GM23248 (cell line): ENCODE data around the gene FAM236D. TPM values are rescaled to one million over a fixed set of nuclear protein-coding genes. Genes with fewer than 3 reads are reported as not detected.
"Not testable (repeated sequence)": the region's sequence is repeated elsewhere in the genome, so short reads cannot be mapped to it uniquely, and the experiment has no call there.

ENCODE experiments used
- DNase-seq: peaks from one replicate; pipeline ENCODE4 v3.0.0-alpha.2; 2015
- H2AFZ ChIP-seq: fragments of 200-600 bp; sonication (generic); 2 replicates; pipeline ENCODE4 v1.6.1; 2016; ENCODE audit warnings: antibody characterized with exemption
- H3F3A ChIP-seq: fragments of 200-600 bp; sonication (generic); 2 replicates; pipeline ENCODE4 v1.6.1; 2016; ENCODE audit warnings: mild to moderate bottlenecking, antibody characterized with exemption, mixed run types; ENCODE audit not compliant: insufficient read depth
- H3K27ac ChIP-seq: fragments of 200-600 bp; sonication (generic); 2 replicates; pipeline ENCODE4 v1.5.1; 2016; ENCODE audit warnings: mild to moderate bottlenecking
- H3K27me3 ChIP-seq: fragments of 200-600 bp; sonication (generic); replicated peaks from 2 replicates; pipeline ENCODE4 v1.6.1; 2016; ENCODE audit warnings: mild to moderate bottlenecking; ENCODE audit not compliant: insufficient read depth
- H3K36me3 ChIP-seq: fragments of 200-600 bp; sonication (generic); 2 replicates; pipeline ENCODE4 v1.6.1; 2016; ENCODE audit warnings: low read depth, mild to moderate bottlenecking
- H3K4me1 ChIP-seq: fragments of 200-600 bp; sonication (generic); 2 replicates; pipeline ENCODE4 v1.6.1; 2016; ENCODE audit warnings: mild to moderate bottlenecking; ENCODE audit not compliant: insufficient read depth
- H3K4me2 ChIP-seq: fragments of 200-600 bp; sonication (generic); one replicate; pipeline ENCODE4 v1.6.1; 2016; ENCODE audit warnings: mild to moderate bottlenecking; ENCODE audit not compliant: unreplicated experiment
- H3K4me3 ChIP-seq: fragments of 200-600 bp; sonication (generic); 2 replicates; pipeline ENCODE4 v1.5.1; 2016; ENCODE audit warnings: mild to moderate bottlenecking
- H3K79me2 ChIP-seq: fragments of 200-600 bp; sonication (generic); 2 replicates; pipeline ENCODE4 v1.6.1; 2016; ENCODE audit warnings: mild to moderate bottlenecking; ENCODE audit not compliant: insufficient read depth
- H3K9ac ChIP-seq: fragments of 200-600 bp; sonication (generic); 2 replicates; pipeline ENCODE4 v1.6.1; 2016; ENCODE audit warnings: mild to moderate bottlenecking
- H3K9me2 ChIP-seq: fragments of 200-600 bp; sonication (generic); 2 replicates; pipeline ENCODE4 v1.6.1; 2016; ENCODE audit warnings: mixed run types, mild to moderate bottlenecking, moderate library complexity; ENCODE audit not compliant: insufficient read depth
- H3K9me3 ChIP-seq: fragments of 200-600 bp; sonication (generic); one replicate; pipeline ENCODE4 v1.6.1; 2017; ENCODE audit warnings: low read depth
- H4K20me1 ChIP-seq: fragments of 200-600 bp; sonication (generic); 2 replicates; pipeline ENCODE4 v1.6.0; 2016; ENCODE audit not compliant: insufficient read depth
- WGBS, 2 experiments: methylation state at CpG; one replicate each; pipeline ENCODE4 v1.1.6; 2015 to 2017; ENCODE audit warnings: low lambda C conversion rate in 2 of 2, low coverage in 1 of 2; ENCODE audit errors: missing lambda C conversion rate in 2 of 2; 5-methylcytosine and 5-hydroxymethylcytosine counted together
- in situ Hi-C: fragments of 300-500 bp; cut with MboI; formaldehyde crosslinking; loops from 2 replicates; pipeline ENCODE4 v1.15.0; 2020
- polyA plus RNA-seq: library from polyadenylated mRNA; unstranded; fragments of >200 nt; fragmentation: Nextera tagmentation; extraction: Ambion mirVana; gene quantifications from 2 replicates; pipeline ENCODE4 v1.2.1, GENCODE V29; 2016
- total RNA-seq: library from RNA; depleted of rRNA; stranded (reverse); fragments of >200 nt; shearing (Covaris generic); gene quantifications from 2 replicates; pipeline ENCODE4 v1.2.3, GENCODE V29; 2014; rRNA removed

FAM236D gene
- total and polyA plus RNA-seq, 2 experiments from 2014 or later, result not detected

GRCh38 chrX:72778146-72778545, 29.9 kb downstream of the FAM236D start:
- in situ Hi-C loops, H4K20me1 ChIP-seq, H3K79me2 ChIP-seq, H3K27me3 ChIP-seq, H2AFZ ChIP-seq, H3K4me1 ChIP-seq, H3K9me2 ChIP-seq, H3K9me3 ChIP-seq, H3K27ac ChIP-seq, H3F3A ChIP-seq, H3K9ac ChIP-seq, DNase-seq, H3K4me2 ChIP-seq, H3K4me3 ChIP-seq, H3K36me3 ChIP-seq: not testable (repeated sequence)
- WGBS, 2 experiments, result no CpG with 5 or more reads among the region's 6 CpGs

- in situ Hi-C loops, result not testable (repeated sequence)
- no CpG with 5 or more reads among the region's 15 CpGs for WGBS, 2 experiments
Observed at GRCh38 chrX:72777467-72777790, 30.6 kb downstream of the FAM236D start.

GRCh38 chrX:72776653-72777466, 31.1 kb downstream of the FAM236D start, which contains the start of gene DMRTC1B:
TSS of gene DMRTC1B (plus strand) at chrX:72776890. CDS start at chrX:72845136, 68,246 bp downstream.
- H3K27me3 ChIP-seq, H3K27ac ChIP-seq, H3K9me3 ChIP-seq, H3K4me2 ChIP-seq, H4K20me1 ChIP-seq, DNase-seq, H3K9ac ChIP-seq, H3K9me2 ChIP-seq, H2AFZ ChIP-seq, H3K4me3 ChIP-seq, H3K4me1 ChIP-seq, H3K79me2 ChIP-seq, H3F3A ChIP-seq, H3K36me3 ChIP-seq, in situ Hi-C loops: not testable (repeated sequence)
- WGBS, 2 experiments, result 0% methylated on average over 4 of the region's 44 CpGs; no CpG with 5 or more reads in 1 of the 2 experiments

More at GRCh38 chrX:72777467-72777790, 30.6 kb downstream of the FAM236D start:
- H3K27me3 ChIP-seq, H2AFZ ChIP-seq, H4K20me1 ChIP-seq, H3K9me2 ChIP-seq, H3K4me2 ChIP-seq, H3K9me3 ChIP-seq, H3K27ac ChIP-seq, H3K36me3 ChIP-seq, DNase-seq, H3F3A ChIP-seq, H3K4me3 ChIP-seq, H3K9ac ChIP-seq, H3K79me2 ChIP-seq, H3K4me1 ChIP-seq: not testable (repeated sequence)

GRCh38 chrX:72760454-72760853, 47.6 kb downstream of the FAM236D start:
- H3F3A ChIP-seq, DNase-seq, H3K27me3 ChIP-seq, H3K9me2 ChIP-seq, H3K9ac ChIP-seq, H2AFZ ChIP-seq, H3K79me2 ChIP-seq, in situ Hi-C loops, H3K4me1 ChIP-seq, H3K9me3 ChIP-seq, H3K27ac ChIP-seq, H3K4me3 ChIP-seq, H3K4me2 ChIP-seq, H4K20me1 ChIP-seq, H3K36me3 ChIP-seq: not testable (repeated sequence)
- no CpG with 5 or more reads among the region's 9 CpGs for WGBS, 2 experiments

Other genes with a start within 250 kb of the FAM236D start
- gene HDAC8, start 235.4 kb downstream of the FAM236D start, total RNA-seq, result 19.2 and 20.0 TPM in 2 replicates
- gene HDAC8, start 235.4 kb downstream of the FAM236D start, polyA plus RNA-seq, result 20.4 and 21.4 TPM in 2 replicates
- 1.6 and 2.5 TPM in 2 replicates for gene PHKA1, start 93.9 kb downstream of the FAM236D start, total RNA-seq
- gene PHKA1, start 93.9 kb downstream of the FAM236D start, polyA plus RNA-seq, result 1.4 and 1.6 TPM in 2 replicates
- gene DMRTC1B, start 31.3 kb downstream of the FAM236D start, total RNA-seq, result not detected in 2 replicates
- not detected in 2 replicates for gene DMRTC1B, start 31.3 kb downstream of the FAM236D start, polyA plus RNA-seq
- not detected in 2 replicates for gene FAM236B, start 25.6 kb downstream of the FAM236D start, total RNA-seq
- not detected in 2 replicates for gene FAM236B, start 25.6 kb downstream of the FAM236D start, polyA plus RNA-seq
- gene FAM236C, start 104.4 kb upstream of the FAM236D start, total RNA-seq, result not detected in 2 replicates
- not detected in 2 replicates for gene FAM236C, start 104.4 kb upstream of the FAM236D start, polyA plus RNA-seq
- gene FAM236A, start 130.0 kb upstream of the FAM236D start, total RNA-seq, result not detected in 2 replicates
- not detected in 2 replicates for gene FAM236A, start 130.0 kb upstream of the FAM236D start, polyA plus RNA-seq
- gene DMRTC1, start 135.6 kb upstream of the FAM236D start, total RNA-seq, result not detected in 2 replicates
- not detected in 2 replicates for gene DMRTC1, start 135.6 kb upstream of the FAM236D start, polyA plus RNA-seq
- not detected in 2 replicates for gene PABPC1L2B, start 194.7 kb upstream of the FAM236D start, total RNA-seq
- not detected in 2 replicates for gene PABPC1L2B, start 194.7 kb upstream of the FAM236D start, polyA plus RNA-seq